Fibroblast of villous mesenchyme (primary cell): ENCODE results near the gene GUCA1A. TPM values are rescaled to one million over a fixed set of nuclear protein-coding genes. Genes with fewer than 3 reads are reported as not detected.

Source experiments
- DNase-seq: peaks from one replicate; pipeline ENCODE4 v3.0.0-alpha.2; 2010; ENCODE audit warnings: low read depth
- H3K4me3 ChIP-seq: 2 replicates; pipeline ENCODE4 v1.5.1; 2011; ENCODE audit warnings: low read depth, mild to moderate bottlenecking, low read length
- total RNA-seq: library from RNA; depleted of rRNA; stranded (reverse); fragments of >200 nt; gene quantifications from 2 replicates; pipeline ENCODE4 v1.2.3, GENCODE V29; 2012
- TF ChIP-seq, protein P1 (sequence below): IDR thresholded peaks from 2 replicates; pipeline ENCODE4 v1.5.1; 2012; ENCODE audit warnings: low read depth, mild to moderate bottlenecking, low read length; ENCODE audit not compliant: insufficient read depth

Gene GUCA1A
- total RNA-seq, 1 donor, result not detected

DNA sequence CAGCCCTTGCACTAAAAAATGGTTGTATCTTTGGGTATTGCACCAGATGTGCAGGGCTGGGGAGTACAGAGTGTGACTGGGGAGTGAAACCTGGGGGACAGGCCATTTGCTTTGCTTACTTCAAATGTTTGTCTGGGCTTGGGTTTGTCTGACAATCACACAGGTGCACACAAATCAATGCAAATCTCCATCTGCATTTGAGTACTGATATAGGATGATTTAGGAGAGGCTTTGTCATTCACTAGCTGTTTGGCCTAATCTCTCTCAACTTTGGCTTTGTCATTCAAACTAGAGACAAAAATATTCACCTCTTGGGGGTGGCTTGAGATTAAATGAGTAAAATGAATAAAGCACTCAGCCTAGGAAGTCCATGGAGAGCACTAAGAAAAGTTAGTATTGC, 3.8 kb downstream of the GUCA1A start:
- TF ChIP-seq, protein P1, sequence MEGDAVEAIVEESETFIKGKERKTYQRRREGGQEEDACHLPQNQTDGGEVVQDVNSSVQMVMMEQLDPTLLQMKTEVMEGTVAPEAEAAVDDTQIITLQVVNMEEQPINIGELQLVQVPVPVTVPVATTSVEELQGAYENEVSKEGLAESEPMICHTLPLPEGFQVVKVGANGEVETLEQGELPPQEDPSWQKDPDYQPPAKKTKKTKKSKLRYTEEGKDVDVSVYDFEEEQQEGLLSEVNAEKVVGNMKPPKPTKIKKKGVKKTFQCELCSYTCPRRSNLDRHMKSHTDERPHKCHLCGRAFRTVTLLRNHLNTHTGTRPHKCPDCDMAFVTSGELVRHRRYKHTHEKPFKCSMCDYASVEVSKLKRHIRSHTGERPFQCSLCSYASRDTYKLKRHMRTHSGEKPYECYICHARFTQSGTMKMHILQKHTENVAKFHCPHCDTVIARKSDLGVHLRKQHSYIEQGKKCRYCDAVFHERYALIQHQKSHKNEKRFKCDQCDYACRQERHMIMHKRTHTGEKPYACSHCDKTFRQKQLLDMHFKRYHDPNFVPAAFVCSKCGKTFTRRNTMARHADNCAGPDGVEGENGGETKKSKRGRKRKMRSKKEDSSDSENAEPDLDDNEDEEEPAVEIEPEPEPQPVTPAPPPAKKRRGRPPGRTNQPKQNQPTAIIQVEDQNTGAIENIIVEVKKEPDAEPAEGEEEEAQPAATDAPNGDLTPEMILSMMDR, result no peak

DNA sequence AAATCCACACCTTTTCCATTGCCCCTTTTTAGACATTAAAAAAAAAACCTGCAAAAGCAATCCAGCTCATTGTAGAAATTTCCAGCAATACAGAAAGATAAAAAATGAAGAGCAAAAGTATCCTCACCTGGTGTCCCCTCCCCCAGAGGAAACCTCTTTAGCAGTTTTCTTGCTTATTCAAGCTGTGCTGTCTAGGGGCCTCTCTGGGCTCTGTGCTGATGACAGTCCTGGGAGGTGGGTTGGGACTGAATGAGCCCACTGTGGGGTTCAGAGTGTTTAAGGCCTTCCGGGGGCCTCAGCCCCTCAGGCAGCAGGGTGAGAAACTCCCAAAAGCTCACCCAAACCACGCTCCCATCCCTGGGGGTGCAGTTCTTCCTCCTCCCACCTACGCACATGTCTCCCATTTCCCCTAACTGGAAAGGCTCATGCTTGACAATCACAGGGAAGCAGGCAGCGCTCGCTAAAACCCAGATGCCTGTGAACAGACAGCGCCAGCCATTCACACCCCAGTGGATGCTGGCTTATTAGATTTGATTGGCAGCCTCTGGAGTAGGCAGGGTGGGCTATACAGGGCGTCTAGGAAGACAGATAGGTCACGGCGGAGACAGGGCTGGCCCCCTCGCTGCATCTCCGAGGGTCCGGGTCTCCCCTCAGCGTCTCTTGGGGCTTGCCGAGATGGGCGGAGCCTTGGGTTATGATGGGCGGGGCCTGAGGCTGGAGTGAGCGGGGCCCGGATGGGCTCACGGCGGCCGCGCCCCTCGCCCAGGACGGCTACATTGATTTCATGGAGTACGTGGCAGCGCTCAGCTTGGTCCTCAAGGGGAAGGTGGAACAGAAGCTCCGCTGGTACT, 4.6 kb downstream of the GUCA1A start:
- TF ChIP-seq, protein P1, result no peak
- no peak for DNase-seq
- H3K4me3 ChIP-seq, result peak overlapping the region; percentile 23

More for the DNA sequence above, 3.8 kb downstream of the GUCA1A start:
- H3K4me3 ChIP-seq, result no peak overlapping the region
- no peak for DNase-seq

DNA sequence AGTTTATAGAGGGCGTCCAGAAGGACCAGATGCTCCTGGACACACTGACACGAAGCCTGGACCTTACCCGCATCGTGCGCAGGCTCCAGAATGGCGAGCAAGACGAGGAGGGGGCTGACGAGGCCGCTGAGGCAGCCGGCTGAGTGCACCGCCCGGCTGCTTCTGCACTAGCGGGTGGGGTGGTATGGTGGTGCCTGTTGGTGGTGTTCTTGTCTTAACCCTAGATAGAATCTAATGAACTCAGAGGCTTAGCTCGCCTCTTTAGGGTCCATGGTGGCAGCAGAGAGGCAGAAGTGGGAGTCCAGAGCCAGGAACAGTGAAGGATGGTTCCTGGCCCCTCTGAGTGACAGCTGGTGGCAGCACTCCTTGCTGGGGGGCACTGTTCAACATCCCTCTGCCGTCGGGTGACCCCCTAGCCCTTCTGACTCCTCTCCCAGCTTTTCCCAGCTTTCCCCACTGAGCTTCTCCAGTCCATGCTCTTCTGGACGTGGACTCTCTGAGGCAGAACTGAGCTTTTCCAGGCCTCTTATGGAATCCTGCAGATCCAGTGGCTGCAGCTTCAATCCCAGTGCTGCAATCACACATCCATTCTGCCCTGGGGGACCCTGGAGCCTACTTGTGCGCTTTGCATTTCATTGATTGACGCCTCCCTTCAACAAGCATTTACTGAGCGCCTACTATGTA, 6.2 kb downstream of the GUCA1A start:
- TF ChIP-seq, protein P1, result no peak
- DNase-seq, result no peak
- no peak overlapping the region for H3K4me3 ChIP-seq

DNA sequence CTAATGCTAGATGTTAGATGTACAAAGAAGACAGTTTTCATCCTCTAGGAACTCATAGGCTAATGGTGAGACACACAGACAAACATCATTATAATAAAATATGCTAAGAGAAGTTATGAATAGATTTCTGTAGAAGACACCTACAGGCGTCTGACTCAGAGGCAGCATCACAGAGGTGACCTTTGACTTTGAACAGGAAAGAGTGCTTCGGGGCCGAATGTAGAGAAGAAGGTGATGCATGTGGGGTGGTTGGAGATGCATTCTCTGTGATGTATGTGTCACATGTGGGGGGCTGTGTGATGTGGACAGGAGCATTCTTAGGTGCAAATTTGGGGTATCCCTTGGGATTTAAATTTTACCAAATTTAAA, 6.8 kb downstream of the GUCA1A start:
- TF ChIP-seq, protein P1, result no peak
- no peak overlapping the region for H3K4me3 ChIP-seq
- no peak for DNase-seq

DNA sequence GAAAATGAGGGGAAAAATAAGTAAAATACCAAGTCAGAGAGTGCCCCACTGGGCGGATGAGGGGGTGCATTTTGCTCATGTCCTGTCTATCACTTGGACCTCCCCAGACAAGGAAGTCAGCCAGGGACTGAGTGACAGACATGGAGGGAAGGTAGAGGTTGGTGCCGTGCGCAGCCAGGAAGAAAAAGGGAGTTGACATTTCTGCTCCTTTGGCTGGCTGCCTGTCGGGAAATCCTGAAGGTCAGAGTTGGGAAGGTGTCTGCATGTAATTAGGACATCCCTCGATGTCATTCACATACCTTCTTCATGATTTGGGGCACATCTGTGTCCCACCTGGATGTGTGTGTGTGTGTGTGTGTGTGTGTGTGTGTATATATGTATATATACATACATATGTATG, 8.9 kb downstream of the GUCA1A start:
- DNase-seq, result no peak
- TF ChIP-seq, protein P1, result no peak
- H3K4me3 ChIP-seq, result no peak overlapping the region

DNA sequence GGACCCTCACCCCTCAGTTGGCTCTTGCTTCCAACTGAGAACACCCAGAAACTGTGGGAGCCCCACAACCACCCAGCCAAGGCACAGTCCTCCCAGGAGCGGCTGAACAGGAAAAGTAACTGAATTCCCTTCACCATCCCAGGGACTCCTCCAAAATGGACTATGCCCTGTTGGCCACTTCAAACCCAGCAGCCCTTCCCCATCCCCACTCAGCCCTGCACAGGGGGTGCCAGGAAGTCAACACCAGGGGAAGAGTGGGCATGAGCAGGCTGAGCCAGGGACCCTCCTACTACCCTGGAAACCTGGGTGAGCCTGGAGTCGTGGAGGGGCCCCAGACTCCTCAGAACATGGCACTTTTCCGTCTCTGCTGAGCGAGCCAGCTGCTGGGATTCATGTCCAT, 11.3 kb downstream of the GUCA1A start:
- DNase-seq, result no peak
- TF ChIP-seq, protein P1, result no peak
- no peak overlapping the region for H3K4me3 ChIP-seq

GRCh38 chr6:42185597-42185996, 12.4 kb downstream of the GUCA1A start:
- no peak for DNase-seq
- TF ChIP-seq, protein P1, result no peak
- no peak overlapping the region for H3K4me3 ChIP-seq
